ENCODE measurements around the gene STK11. TPM values are rescaled to one million over a fixed set of nuclear protein-coding genes. Genes with fewer than 3 reads are reported as not detected.

Gene STK11
- total and polyA plus RNA-seq, 2 of the 4 experiments (the other 2 are of a cell fraction) = 39.3 to 42.8 TPM

DNA sequence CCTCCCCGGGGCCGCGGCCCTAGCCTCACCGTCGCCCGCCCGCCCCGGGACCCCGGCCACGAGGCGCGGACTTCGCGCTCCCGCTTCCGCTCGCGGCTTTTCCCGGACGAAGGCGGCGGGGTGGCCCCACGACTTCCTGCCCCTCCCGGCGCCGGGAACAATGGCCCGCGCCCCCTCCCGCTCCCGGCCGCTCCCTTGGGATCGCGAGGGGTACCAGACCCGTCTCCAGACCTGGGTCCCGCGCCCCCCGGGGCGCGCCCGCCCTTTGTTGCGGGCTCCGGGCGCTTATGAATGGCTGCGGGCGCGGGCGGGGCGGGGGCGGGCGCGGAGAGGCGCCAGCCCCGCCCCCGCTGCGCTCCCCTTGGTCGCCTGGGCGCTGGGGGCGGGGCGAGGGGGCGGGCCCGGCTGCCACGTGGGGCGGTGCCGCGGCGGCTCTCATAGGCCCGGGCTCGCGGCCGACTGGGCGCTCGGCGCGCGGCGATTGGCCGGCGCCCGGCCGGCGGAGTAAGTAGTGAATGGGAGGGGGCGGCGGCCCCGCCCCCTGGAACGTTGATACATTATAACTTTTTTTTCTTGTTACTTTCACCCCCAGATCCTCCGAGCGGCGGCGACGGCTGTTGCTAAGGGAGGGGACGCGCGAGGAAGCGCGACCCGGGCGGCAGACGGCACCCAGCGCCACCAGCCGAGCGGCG lies 43.9 kb downstream of the STK11 start:
- 0% methylated on average over 15 of the region's 102 CpGs; no CpG with 5 or more reads in 1 of the 2 experiments for WGBS, 2 experiments (ENCODE audit: extremely low coverage in 2 of 2, insufficient read length in 1 of 2)
- H2BK15ac ChIP-seq (ENCODE audit: low read depth, low read length) = no peak overlapping the region
- peak overlapping the region; percentile 41; the same call in 1 of the 2 replicates for H3K4ac ChIP-seq (ENCODE audit: low read depth, low read length)
- no peak overlapping the region for H2BK20ac ChIP-seq (ENCODE audit: low read depth, low read length)
- no TSS peak for BruUV-seq (replicated peaks)
- peak overlapping the region; percentile 94 for H3K4me3 ChIP-seq (ENCODE audit: insufficient read depth, low read depth, low read length)
- dilution Hi-C loops (cut with HindIII; ENCODE audit: low sequenced_read_pairs, unreplicated experiment) (no loop called here), in situ Hi-C loops (cut with MboI; ENCODE audit: low sequenced_read_pairs) (no loop called here), intact Hi-C loops (cut with micrococcal nuclease) (loop anchor here (1.0 kb wide), 1 partner anchor 20 kb away; the partner anchor contains the start of gene CIRBP)
- no peak overlapping the region for H4K5ac ChIP-seq (ENCODE audit: low read depth, low read length)
- peak overlapping the region in 1 of 2 experiments; percentile 48; a peak in 1 of 4 replicates for H4K8ac ChIP-seq (ENCODE audit: low read depth in 2 of 2, low read length in 2 of 2)
- peak overlapping the region; percentile 82 for H2AFZ ChIP-seq (replicated peaks; ENCODE audit: low read length, poor library complexity)
- peak overlapping the region; percentile 97 for H2BK5ac ChIP-seq (ENCODE audit: low read depth, low read length, poor library complexity, severe bottlenecking)
- H3K9me1 ChIP-seq (ENCODE audit: insufficient read depth, low read length) = no peaks in the 10 kb centered on the region
- H2BK120ac ChIP-seq (ENCODE audit: low read depth, low read length) = peak overlapping the region; percentile 4; the same call in 1 of the 2 replicates
- CTCF ChIA-PET = no interaction called here
- H3K36me3 ChIP-seq (ENCODE audit: control insufficient read depth, insufficient read depth, low read length) = peaks cover 30% of the 10 kb centered on the region
- no peaks in the 10 kb centered on the region for H3K27me3 ChIP-seq (ENCODE audit: control insufficient read depth, insufficient read depth, low read length)
- peak; percentile 96 for DNase-seq
- peaks cover 64% of the 10 kb centered on the region for H4K20me1 ChIP-seq (ENCODE audit: insufficient read depth, low read length)
- H4K91ac ChIP-seq (ENCODE audit: insufficient read depth, low read depth, low read length) = peak overlapping the region; percentile 55; the same call in 1 of the 2 replicates
- H3K56ac ChIP-seq (ENCODE audit: extremely low read depth, insufficient read depth, low read length) = 0 out of 2 replicates have a peak overlapping the region, but pooled peaks have one; percentile 5
- peak overlapping the region; percentile 78 for H3K9ac ChIP-seq (ENCODE audit: low read depth, low read length)
- no peak overlapping the region for H3K14ac ChIP-seq (replicated peaks; ENCODE audit: low read depth, low read length)
- H2AK5ac ChIP-seq (ENCODE audit: low read depth, low read length) = 0 out of 2 replicates have a peak overlapping the region, but pooled peaks have one; percentile 54
- POLR2A ChIA-PET (ENCODE audit: unreplicated experiment) = interaction anchor here (0.5 to 1.0 kb wide), 2 partner anchors 9 to 19 kb away, joined by 3 to 4 read pairs; no protein-coding TSS in a partner anchor
- H3K4me2 ChIP-seq (ENCODE audit: low read depth, low read length) = no peak overlapping the region
- peak overlapping the region; percentile 99 for H2AK9ac ChIP-seq (replicated peaks; ENCODE audit: low read depth, low read length, poor library complexity)
- no peak overlapping the region for H3K18ac ChIP-seq (ENCODE audit: low read depth, low read length)
- H3K27ac ChIP-seq (ENCODE audit: insufficient read depth, low read length) = peak overlapping the region; percentile 98
- H3K23ac ChIP-seq (ENCODE audit: low read depth, low read length) = no peak overlapping the region
- H3K4me1 ChIP-seq (ENCODE audit: control insufficient read depth, insufficient read depth, low read length) = peaks cover 20% of the 10 kb centered on the region
- no peaks in the 10 kb centered on the region for H3K9me3 ChIP-seq (ENCODE audit: control insufficient read depth, insufficient read depth, low read length)
- H3K79me1 ChIP-seq (ENCODE audit: low read depth in 1 of 2, low read length in 2 of 2) = peaks cover 0 to 36% of the 10 kb centered on the region in 2 experiments; a peak in 2 of 4 replicates
- TF ChIP-seq SMC3 (IDR thresholded peaks at IDR 0.05; ENCODE audit: low read depth, low read length) = 0 out of 2 replicates have a peak, but pooled peaks have one; percentile 6
- no peak for TF ChIP-seq NFE2L2 (IDR thresholded peaks at IDR 0.05; ENCODE audit: low read depth, low read length)
- TF ChIP-seq MAFK (IDR thresholded peaks at IDR 0.05; ENCODE audit: low read depth, low read length) = no peak
- TF ChIP-seq ELK1 (IDR thresholded peaks at IDR 0.05; ENCODE audit: borderline replicate concordance, low read depth, low read length) = no peak
- peak; percentile 84 for TF ChIP-seq USF2 (IDR thresholded peaks at IDR 0.05; ENCODE audit: low read depth, low read length)
- TF ChIP-seq RAD21 (IDR thresholded peaks at IDR 0.05; ENCODE audit: low read length) = no peak
- TF ChIP-seq MAZ (IDR thresholded peaks at IDR 0.05; ENCODE audit: borderline replicate concordance, low read depth, low read length) = peak; percentile 91
- no peak; the same call in 1 of the 2 replicates for TF ChIP-seq CHD1 (IDR thresholded peaks at IDR 0.05; ENCODE audit: low read depth, low read length)
- TF ChIP-seq CEBPB (IDR thresholded peaks at IDR 0.05; ENCODE audit: low read depth, low read length) = no peak
- peak; percentile 10; the same call in 1 of the 2 replicates for TF ChIP-seq MXI1 (IDR thresholded peaks at IDR 0.05; ENCODE audit: borderline replicate concordance, low read depth, low read length)
- TF ChIP-seq POLR2A (IDR thresholded peaks at IDR 0.05; ENCODE audit: low read depth, low read length) = peak; percentile 97
- peak; percentile 38 for ATAC-seq (ENCODE audit: low read depth)

Data from IMR-90 (cell line).